Ovary (tissue), 9 donors: ENCODE data around the gene NDUFA11. TPM values are rescaled to one million over a fixed set of nuclear protein-coding genes. Genes with fewer than 3 reads are reported as not detected.

Source experiments
- DNase-seq, 5 donors: peaks; one replicate each; pipeline ENCODE4 v3.0.0-alpha.2; 2019 to 2020
- H3K27ac ChIP-seq, 2 donors: fragments of 200-600 bp; one replicate each; pipeline versions ENCODE4 v1.5.1 to v1.8.0; 2019 to 2022
- H3K27me3 ChIP-seq: fragments of 200-600 bp; one replicate; pipeline ENCODE4 v1.8.0; 2022
- H3K36me3 ChIP-seq: fragments of 200-600 bp; sonication (generic); one replicate; pipeline ENCODE4 v1.5.1; 2019
- H3K4me1 ChIP-seq: one replicate; pipeline ENCODE4 v1.8.1; 2013; ENCODE audit warnings: mild to moderate bottlenecking, moderate library complexity; ENCODE audit not compliant: insufficient read depth
- H3K4me3 ChIP-seq: fragments of 200-600 bp; sonication (generic); one replicate; pipeline ENCODE4 v1.5.1; 2017
- H3K9me3 ChIP-seq, 2 donors: fragments of 200-600 bp in 1 of 2; sonication (generic) in 1 of 2; one replicate each; pipeline versions ENCODE4 v1.5.1 to v1.8.1; 2013 to 2019; ENCODE audit warnings: mild to moderate bottlenecking in 1 of 2, moderate library complexity in 1 of 2
- EP300 ChIP-seq: sonication (generic); formaldehyde crosslinking; IDR thresholded peaks from one replicate; pipeline ENCODE4 v1.6.1; 2017; ENCODE audit warnings: antibody characterized with exemption
- POLR2A ChIP-seq: fragments of 450-650 bp; IDR thresholded peaks from one replicate; pipeline ENCODE4 v1.6.1; 2017; ENCODE audit warnings: antibody characterized with exemption, mild to moderate bottlenecking, moderate library complexity
- WGBS, 3 donors: extraction: QIAGEN DNeasy Blood & Tissue Kit in 1 of 3; methylation state at CpG; one replicate each; pipeline versions ENCODE4 v1.1.5 to v1.1.7; 2013 to 2017; 5-methylcytosine and 5-hydroxymethylcytosine counted together
- intact Hi-C, 4 donors: fragments of 100-400 bp; cut with DNase I; formaldehyde crosslinking; loops; one replicate each; pipeline versions ENCODE4 v1.11.0 to v1.15.1; 2022 to 2023
- polyA plus RNA-seq, 2 donors: library from polyadenylated mRNA; stranded (reverse); fragments of 200-250 nt in 1 of 2; fragments of 350-450 nt in 1 of 2; fragmentation: Illumina TruSeq in 1 of 2; extraction: RNeasy Lipid Tissue Mini Kit (QIAGEN cat#74804) in 1 of 2; gene quantifications; one replicate each; pipeline ENCODE4 v1.2.3, GENCODE V29; 2013 to 2014
- total RNA-seq, 7 donors: library from RNA; depleted of rRNA in 2 of 7; stranded (reverse); fragments of >200 nt in 2 of 7; fragmentation: NEBNext Ultra II Directional in 3 of 7; extraction: Animal tissue kit (Norgen Biotek cat#: 25700) in 3 of 7; gene quantifications; one replicate each; pipeline versions ENCODE4 v1.1.0 to v1.2.4, GENCODE V29; 2016 to 2023
- TF ChIP-seq, protein P1 (sequence below), 3 donors: fragments of 450-650 bp in 2 of 3; fragments of 200-600 bp in 1 of 3; IDR thresholded peaks; one replicate each; pipeline versions ENCODE4 v1.5.1 to v1.8.0; 2016 to 2022; ENCODE audit warnings: antibody characterized with exemption in 3 of 3, mild to moderate bottlenecking in 1 of 3
- donor health status: DM: no; HTN: no; CAD: no; lungs with moderate emphysema.
- donor health status: DM: no; HTN: no; CAD: no.
- donor health status: Bipolar disorder and iron deficiency.
- donor health status: DM: yes; HTN: yes; CAD: no.
- donor health status: DM: no; HTN: no; CAD: no.
- donor health status: DM: yes; HTN: yes; CAD: no.

The NDUFA11 gene
- total and polyA plus RNA-seq, 9 donors: 3.9 to 352 (median 203) TPM

DNA sequence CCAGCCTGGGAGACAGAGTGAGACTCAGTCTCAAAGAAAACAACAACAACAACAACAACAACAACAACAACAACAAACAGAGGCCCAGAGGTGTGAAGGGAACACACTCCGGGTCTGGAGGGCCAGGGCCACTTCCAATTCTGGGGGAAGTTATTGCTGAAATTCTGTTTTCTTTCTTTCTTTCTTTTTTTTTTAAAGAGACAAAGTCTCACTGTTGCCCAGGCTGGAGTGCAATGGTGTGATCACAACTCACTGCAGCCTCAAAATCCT is 7.0 kb upstream of the NDUFA11 start:
- H3K27me3 ChIP-seq: no peaks in the 10 kb centered on the region
- DNase-seq: no peak
- no peaks in the 10 kb centered on the region for H3K9me3 ChIP-seq
- H3K27ac ChIP-seq: no peak overlapping the region
- 57 to 82% (median 82%) methylated on average over 1 of the region's 1 CpG for WGBS, 3 donors
- no peaks in the 10 kb centered on the region for H3K36me3 ChIP-seq
- intact Hi-C loops: no loop called here
- peaks cover 2% of the 10 kb centered on the region for H3K4me1 ChIP-seq
- H3K4me3 ChIP-seq: no peak overlapping the region
- TF ChIP-seq POLR2A (no peak), EP300 (no peak)
- TF ChIP-seq, protein P1, sequence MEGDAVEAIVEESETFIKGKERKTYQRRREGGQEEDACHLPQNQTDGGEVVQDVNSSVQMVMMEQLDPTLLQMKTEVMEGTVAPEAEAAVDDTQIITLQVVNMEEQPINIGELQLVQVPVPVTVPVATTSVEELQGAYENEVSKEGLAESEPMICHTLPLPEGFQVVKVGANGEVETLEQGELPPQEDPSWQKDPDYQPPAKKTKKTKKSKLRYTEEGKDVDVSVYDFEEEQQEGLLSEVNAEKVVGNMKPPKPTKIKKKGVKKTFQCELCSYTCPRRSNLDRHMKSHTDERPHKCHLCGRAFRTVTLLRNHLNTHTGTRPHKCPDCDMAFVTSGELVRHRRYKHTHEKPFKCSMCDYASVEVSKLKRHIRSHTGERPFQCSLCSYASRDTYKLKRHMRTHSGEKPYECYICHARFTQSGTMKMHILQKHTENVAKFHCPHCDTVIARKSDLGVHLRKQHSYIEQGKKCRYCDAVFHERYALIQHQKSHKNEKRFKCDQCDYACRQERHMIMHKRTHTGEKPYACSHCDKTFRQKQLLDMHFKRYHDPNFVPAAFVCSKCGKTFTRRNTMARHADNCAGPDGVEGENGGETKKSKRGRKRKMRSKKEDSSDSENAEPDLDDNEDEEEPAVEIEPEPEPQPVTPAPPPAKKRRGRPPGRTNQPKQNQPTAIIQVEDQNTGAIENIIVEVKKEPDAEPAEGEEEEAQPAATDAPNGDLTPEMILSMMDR (IDR thresholded peaks at IDR 0.05): no peak

DNA sequence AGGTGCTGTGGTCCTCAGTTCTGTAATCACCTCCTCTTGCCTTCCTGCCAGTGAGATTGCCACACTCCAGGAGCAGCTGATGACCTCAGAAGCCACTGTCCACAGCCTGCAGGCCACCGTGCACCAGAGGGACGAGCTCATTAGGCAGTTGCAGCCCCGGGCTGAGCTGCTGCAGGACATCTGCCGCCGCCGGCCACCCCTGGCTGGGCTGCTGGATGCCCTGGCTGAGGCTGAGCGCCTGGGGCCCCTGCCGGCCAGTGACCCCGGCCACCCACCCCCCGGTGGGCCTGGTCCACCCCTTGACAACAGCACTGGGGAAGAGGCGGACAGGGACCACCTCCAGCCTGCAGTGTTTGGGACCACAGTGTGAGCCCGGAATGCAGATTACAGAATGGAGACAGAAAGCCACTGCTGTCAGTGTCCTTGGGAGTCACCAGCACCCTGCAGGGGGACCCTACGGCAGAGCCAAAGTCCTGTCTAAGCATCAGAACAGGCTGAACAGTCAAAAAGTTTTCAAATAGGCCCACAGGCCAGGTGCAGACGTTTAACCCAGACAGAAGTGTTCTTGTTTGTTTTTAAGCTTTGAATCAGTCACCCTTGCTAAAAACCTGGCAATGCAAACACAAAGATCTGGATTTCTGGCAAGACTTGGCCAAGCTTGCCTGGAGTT is 5.3 kb upstream of the NDUFA11 start:
- Histone ChIP-seq H3K4me1 (peaks cover 2% of the 10 kb centered on the region), H3K36me3 (no peaks in the 10 kb centered on the region), H3K27ac (no peak overlapping the region), H3K9me3 (no peaks in the 10 kb centered on the region), H3K27me3 (no peaks in the 10 kb centered on the region), H3K4me3 (no peak overlapping the region)
- DNase-seq: peak in 1 of 5 donors; percentile 10
- WGBS, 3 donors: 71 to 82% (median 73%) methylated on average over 14 of the region's 14 CpGs
- intact Hi-C loops: no loop called here
- TF ChIP-seq, protein P1 (IDR thresholded peaks at IDR 0.05): no peak
- TF ChIP-seq POLR2A (no peak), EP300 (no peak)

DNA sequence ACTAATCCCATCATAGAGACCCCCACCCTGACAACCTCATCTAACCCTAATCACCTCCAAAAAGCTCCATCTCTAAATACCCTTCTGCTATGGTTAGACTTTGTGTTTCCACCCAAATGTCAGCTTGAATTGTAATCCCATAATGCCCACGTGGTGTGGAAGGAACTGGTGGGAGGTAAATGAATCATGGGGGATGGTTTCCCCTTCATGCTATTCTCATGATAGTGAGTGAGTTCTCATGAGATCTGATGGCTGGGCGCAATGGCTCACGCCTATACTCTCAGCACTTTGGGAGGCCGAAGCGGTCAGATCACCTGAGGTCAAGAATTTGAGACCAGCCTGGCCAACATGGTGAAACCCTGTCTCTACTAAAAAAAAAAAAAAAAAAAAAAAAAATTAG is 3.7 kb upstream of the NDUFA11 start:
- DNase-seq: no peak
- intact Hi-C loops: no loop called here
- Histone ChIP-seq H3K4me1 (peaks cover 3% of the 10 kb centered on the region), H3K27me3 (no peaks in the 10 kb centered on the region), H3K27ac (no peak overlapping the region), H3K9me3 (no peaks in the 10 kb centered on the region), H3K4me3 (no peak overlapping the region), H3K36me3 (no peaks in the 10 kb centered on the region)
- 62 to 65% (median 63%) methylated on average over 5 of the region's 5 CpGs for WGBS, 3 donors
- no peak for TF ChIP-seq EP300
- TF ChIP-seq, protein P1 (IDR thresholded peaks at IDR 0.05): no peak
- TF ChIP-seq POLR2A: no peak

DNA sequence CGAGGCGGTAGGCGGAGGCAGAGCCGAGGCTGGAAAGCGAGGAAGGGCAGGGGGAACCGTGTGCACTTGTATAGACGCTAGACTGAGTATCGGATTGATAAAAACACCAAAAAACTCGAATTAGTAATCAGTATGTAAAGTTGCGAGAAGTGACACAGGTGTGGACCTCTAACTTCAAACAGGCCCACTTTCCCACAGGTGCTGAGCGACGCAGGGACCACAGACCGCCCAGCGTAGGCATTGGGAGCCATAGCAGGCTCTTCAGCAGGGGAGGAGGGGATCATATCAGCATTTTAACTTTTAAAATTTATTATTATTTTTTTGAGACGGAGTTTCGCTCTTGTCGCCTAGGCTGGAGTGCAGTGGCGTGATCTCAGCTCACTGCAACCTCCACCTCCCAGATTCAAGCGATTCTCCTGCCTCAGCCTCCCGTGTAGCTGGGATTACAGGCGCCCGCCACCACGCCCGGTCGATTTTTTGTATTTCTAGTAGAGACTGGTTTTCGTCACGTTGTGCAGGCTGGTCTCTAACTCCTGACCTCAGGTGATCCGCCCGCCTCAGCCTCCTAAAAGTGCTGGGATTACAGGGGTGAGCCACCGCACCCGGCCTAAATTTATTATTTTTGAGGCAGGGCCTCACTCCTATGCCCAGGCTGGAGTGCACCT is 1.7 kb upstream of the NDUFA11 start:
- H3K9me3 ChIP-seq: no peaks in the 10 kb centered on the region
- no peaks in the 10 kb centered on the region for H3K36me3 ChIP-seq
- DNase-seq: peak in 1 of 5 donors; percentile 49
- WGBS, 3 donors: 41 to 49% (median 42%) methylated on average over 31 of the region's 31 CpGs
- TF ChIP-seq, protein P1 (IDR thresholded peaks at IDR 0.05): no peak
- TF ChIP-seq POLR2A (no peak), EP300 (no peak)
- intact Hi-C loops: no loop called here
- no peaks in the 10 kb centered on the region for H3K27me3 ChIP-seq
- no peak overlapping the region for H3K27ac ChIP-seq
- peaks cover 3% of the 10 kb centered on the region for H3K4me1 ChIP-seq
- H3K4me3 ChIP-seq: peak overlapping the region; percentile 94
